CD4-positive, alpha-beta T cell (primary cell): ENCODE data around the gene TNRC18. TPM values are rescaled to one million over a fixed set of nuclear protein-coding genes. Genes with fewer than 3 reads are reported as not detected.
"Not testable (repeated sequence)": the region's sequence is repeated elsewhere in the genome, so short reads cannot be mapped to it uniquely, and the experiment has no call there.

Experiments
- ATAC-seq: fragments of 200-7000 bp; cut with Tn5 transposase; one replicate; pipeline ENCODE4 v1.10.0; 2022; ENCODE audit warnings: mild to moderate bottlenecking; ENCODE audit not compliant: poor library complexity
- CTCF ChIA-PET: fragments of 350-600 bp; sonication (Branson Sonifier 250); formaldehyde crosslinking; loops from one replicate; lab custom pipeline; 2021; ENCODE audit warnings: antibody characterized with exemption, inconsistent platforms; lab: Charles Lee
- POLR2A ChIA-PET: fragments of 350-600 bp; sonication (Branson Sonifier 250); formaldehyde crosslinking; loops from one replicate; lab custom pipeline; 2021; ENCODE audit warnings: antibody characterized with exemption, inconsistent platforms; lab: Charles Lee
- DNase-seq, 14 experiments: peaks; one replicate each; pipeline ENCODE4 v3.0.0-alpha.2; 2013 to 2020; ENCODE audit warnings: mixed read lengths in 2 of 14
- H3K27ac ChIP-seq, 2 donors: one replicate each; pipeline versions ENCODE4 v1.5.1 to v1.7.0; 2013; ENCODE audit warnings: low read length in 2 of 2, low read depth in 1 of 2, mild to moderate bottlenecking in 1 of 2
- H3K27me3 ChIP-seq, 2 experiments: 1 replicate in 1 of 2; 2 replicates in 1 of 2; pipeline versions ENCODE4 v1.6.1 to v1.7.0; 2013; ENCODE audit warnings: low read length in 2 of 2, control low read depth in 1 of 2, mild to moderate bottlenecking in 1 of 2, moderate library complexity in 1 of 2; ENCODE audit not compliant: insufficient read depth in 2 of 2, control insufficient read depth in 1 of 2
- H3K36me3 ChIP-seq: one replicate; pipeline ENCODE4 v1.6.1; 2013; ENCODE audit warnings: low read length, control low read depth; ENCODE audit not compliant: insufficient read depth
- H3K4me1 ChIP-seq: one replicate; pipeline ENCODE4 v1.6.1; 2013; ENCODE audit warnings: low read length, control low read depth; ENCODE audit not compliant: insufficient read depth
- H3K4me3 ChIP-seq: one replicate; pipeline ENCODE4 v1.5.1; 2013; ENCODE audit warnings: mild to moderate bottlenecking, low read length, moderate library complexity
- H3K9me3 ChIP-seq, 2 experiments: 1 replicate in 1 of 2; 2 replicates in 1 of 2; pipeline versions ENCODE4 v1.6.1 to v1.7.0; 2013; ENCODE audit warnings: low read length in 2 of 2, mild to moderate bottlenecking in 2 of 2, control low read depth in 1 of 2, moderate library complexity in 1 of 2; ENCODE audit not compliant: control insufficient read depth in 1 of 2, insufficient read depth in 1 of 2
- H3K27ac Mint-ChIP-seq: one replicate; pipeline ENCODE4 v1.8.0; 2020; ENCODE audit warnings: mixed read lengths
- H3K27me3 Mint-ChIP-seq: one replicate; pipeline ENCODE4 v1.8.0; 2021; ENCODE audit warnings: mixed read lengths
- H3K36me3 Mint-ChIP-seq: one replicate; pipeline ENCODE4 v1.8.0; 2021; ENCODE audit warnings: low read depth, mixed read lengths
- H3K4me1 Mint-ChIP-seq: one replicate; pipeline ENCODE4 v1.8.0; 2021; ENCODE audit warnings: low read depth, mixed read lengths
- H3K4me3 Mint-ChIP-seq: one replicate; pipeline ENCODE4 v1.8.0; 2020; ENCODE audit warnings: mild to moderate bottlenecking, mixed read lengths
- H3K9me3 Mint-ChIP-seq: one replicate; pipeline ENCODE4 v1.8.0; 2020; ENCODE audit warnings: mixed read lengths
- intact Hi-C, 2 experiments: fragments of 100-400 bp; cut with DNase I in 1 of 2; cut with micrococcal nuclease in 1 of 2; formaldehyde crosslinking; loops; one replicate each; pipeline versions ENCODE4 v1.15.1 to v1.9.0; 2023 to 2025; cut with DNase I, micrococcal nuclease
- total RNA-seq, 174 experiments: library from RNA in 2 of 174; stranded (reverse) in 2 of 174; gene quantifications; one replicate each; pipeline ENCODE4 v1.2.3 and lab custom pipeline; 2021 to 2026
- TF ChIP-seq, protein P1 (sequence below): fragments of 200-600 bp; IDR thresholded peaks from one replicate; pipeline ENCODE4 v1.8.0; 2022; ENCODE audit warnings: antibody characterized with exemption, mild to moderate bottlenecking

The TNRC18 gene
- total RNA-seq, 2 experiments from 2014 or later = 69.9 TPM

DNA sequence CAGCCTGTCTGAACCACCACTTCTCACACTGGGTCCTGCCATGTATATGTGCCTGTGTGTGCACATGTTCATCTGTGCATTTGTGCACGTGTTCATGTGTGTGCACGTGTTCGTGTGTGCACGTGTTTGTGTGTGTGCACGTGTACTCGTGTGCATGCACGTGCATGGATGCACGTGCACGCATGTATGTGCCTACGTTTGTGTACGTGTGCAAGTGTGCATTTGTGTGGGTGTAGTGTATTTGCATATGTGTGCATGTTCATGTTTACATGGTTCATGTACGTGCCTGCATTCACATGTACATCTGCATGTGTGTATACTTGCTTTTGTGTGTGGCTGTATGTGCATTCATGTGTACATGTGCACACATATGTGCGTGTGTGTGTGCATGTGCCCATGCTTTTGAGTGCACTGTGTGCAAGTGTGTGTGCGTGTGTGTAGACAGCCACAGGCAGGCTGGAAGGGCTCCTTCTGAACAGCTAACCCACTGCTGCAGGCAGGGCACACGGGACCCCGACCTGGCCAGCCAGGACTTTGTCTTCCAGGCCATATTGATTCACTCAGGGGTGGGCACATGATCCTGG lies 112.7 kb downstream of the TNRC18 start:
- TF ChIP-seq, protein P1, sequence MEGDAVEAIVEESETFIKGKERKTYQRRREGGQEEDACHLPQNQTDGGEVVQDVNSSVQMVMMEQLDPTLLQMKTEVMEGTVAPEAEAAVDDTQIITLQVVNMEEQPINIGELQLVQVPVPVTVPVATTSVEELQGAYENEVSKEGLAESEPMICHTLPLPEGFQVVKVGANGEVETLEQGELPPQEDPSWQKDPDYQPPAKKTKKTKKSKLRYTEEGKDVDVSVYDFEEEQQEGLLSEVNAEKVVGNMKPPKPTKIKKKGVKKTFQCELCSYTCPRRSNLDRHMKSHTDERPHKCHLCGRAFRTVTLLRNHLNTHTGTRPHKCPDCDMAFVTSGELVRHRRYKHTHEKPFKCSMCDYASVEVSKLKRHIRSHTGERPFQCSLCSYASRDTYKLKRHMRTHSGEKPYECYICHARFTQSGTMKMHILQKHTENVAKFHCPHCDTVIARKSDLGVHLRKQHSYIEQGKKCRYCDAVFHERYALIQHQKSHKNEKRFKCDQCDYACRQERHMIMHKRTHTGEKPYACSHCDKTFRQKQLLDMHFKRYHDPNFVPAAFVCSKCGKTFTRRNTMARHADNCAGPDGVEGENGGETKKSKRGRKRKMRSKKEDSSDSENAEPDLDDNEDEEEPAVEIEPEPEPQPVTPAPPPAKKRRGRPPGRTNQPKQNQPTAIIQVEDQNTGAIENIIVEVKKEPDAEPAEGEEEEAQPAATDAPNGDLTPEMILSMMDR = no peak
- Mint-ChIP-seq H3K4me3 (no peak overlapping the region), H3K36me3 (peaks cover 45% of the 10 kb centered on the region), H3K27ac (no peak overlapping the region), H3K27me3 (no peaks in the 10 kb centered on the region), H3K4me1 (no peaks in the 10 kb centered on the region), H3K9me3 (no peaks in the 10 kb centered on the region)
- Histone ChIP-seq H3K4me3 (no peak overlapping the region), H3K4me1 (no peaks in the 10 kb centered on the region), H3K36me3 (peaks cover 28% of the 10 kb centered on the region), H3K27me3 (no peaks in the 10 kb centered on the region), H3K9me3 (no peaks in the 10 kb centered on the region), H3K27ac (no peak overlapping the region)
- no peak for ATAC-seq
- ChIA-PET POLR2A (no interaction called here), CTCF (no interaction called here)
- intact Hi-C loops = no loop called here
- no peak for DNase-seq

GRCh38 chr7:5309146-5309545 lies 114.5 kb downstream of the TNRC18 start:
- Mint-ChIP-seq H3K4me3 (no peak overlapping the region), H3K27ac (no peak overlapping the region), H3K9me3 (no peaks in the 10 kb centered on the region), H3K36me3 (peaks cover 33% of the 10 kb centered on the region), H3K27me3 (no peaks in the 10 kb centered on the region), H3K4me1 (no peaks in the 10 kb centered on the region)
- peaks cover 18% of the 10 kb centered on the region for H3K36me3 ChIP-seq
- ATAC-seq (no peak), DNase-seq (no peak)
- H3K27ac ChIP-seq = no peak overlapping the region
- no peaks in the 10 kb centered on the region for H3K4me1 ChIP-seq
- H3K9me3 ChIP-seq = no peaks in the 10 kb centered on the region
- no peaks in the 10 kb centered on the region for H3K27me3 ChIP-seq
- no peak overlapping the region for H3K4me3 ChIP-seq
- ChIA-PET CTCF (no interaction called here), POLR2A (interaction anchor here (0.6 kb wide), 1 partner anchor 55 kb away, joined by 3 read pairs; no protein-coding TSS in a partner anchor)
- TF ChIP-seq, protein P1 = no peak
- intact Hi-C loops = no loop called here

GRCh38 chr7:5307221-5308142 lies 116.2 kb downstream of the TNRC18 start:
- H3K27me3 ChIP-seq, H3K4me1 Mint-ChIP-seq, H3K9me3 Mint-ChIP-seq, intact Hi-C loops, H3K4me1 ChIP-seq, CTCF ChIA-PET, POLR2A ChIA-PET, H3K4me3 Mint-ChIP-seq, H3K27ac Mint-ChIP-seq, DNase-seq, H3K27ac ChIP-seq, H3K4me3 ChIP-seq, H3K27me3 Mint-ChIP-seq, H3K9me3 ChIP-seq, ATAC-seq: not testable (repeated sequence)
- H3K36me3 ChIP-seq = peaks cover 14% of the 10 kb centered on the region
- H3K36me3 Mint-ChIP-seq = peaks cover 32% of the 10 kb centered on the region

GRCh38 chr7:5305050-5305449 lies 118.6 kb downstream of the TNRC18 start:
- H3K36me3 Mint-ChIP-seq = peaks cover 12% of the 10 kb centered on the region
- DNase-seq, H3K4me1 ChIP-seq, H3K4me3 Mint-ChIP-seq, POLR2A ChIA-PET, H3K27ac Mint-ChIP-seq, H3K27me3 ChIP-seq, intact Hi-C loops, H3K4me3 ChIP-seq, H3K27me3 Mint-ChIP-seq, H3K27ac ChIP-seq, H3K9me3 ChIP-seq, H3K4me1 Mint-ChIP-seq, ATAC-seq, H3K9me3 Mint-ChIP-seq: not testable (repeated sequence)
- H3K36me3 ChIP-seq = peaks cover 12% of the 10 kb centered on the region
- CTCF ChIA-PET = interaction anchor here (0.6 kb wide), 1 partner anchor 166 kb away, joined by 3 read pairs; no protein-coding TSS in a partner anchor
